GM21619 (cell line): ENCODE results near the gene ALG14.
"Not testable (repeated sequence)": the region's sequence is repeated elsewhere in the genome, so short reads cannot be mapped to it uniquely, and the experiment has no call there.

ENCODE experiments used
- ATAC-seq: cut with Tn5 transposase; IDR thresholded peaks from one replicate; pipeline ENCODE4 v1.9.1; 2021; ENCODE audit not compliant: unreplicated experiment

ALG14 gene

GRCh38 chr1:95013950-95014574, 58.7 kb downstream of the ALG14 start:
- no peak for ATAC-seq

GRCh38 chr1:95012389-95012788, 60.4 kb downstream of the ALG14 start:
- ATAC-seq: no peak

- ATAC-seq: no peak
Observed at GRCh38 chr1:95010158-95010557, 62.6 kb downstream of the ALG14 start.

- no peak for ATAC-seq
Observed at GRCh38 chr1:95007687-95008086, 65.1 kb downstream of the ALG14 start.

GRCh38 chr1:95006681-95007080, 66.1 kb downstream of the ALG14 start:
- ATAC-seq: no peak

- ATAC-seq: no peak
Observed at GRCh38 chr1:95005584-95005983, 67.2 kb downstream of the ALG14 start.

- no peak for ATAC-seq
Observed at GRCh38 chr1:95004013-95004412, 68.7 kb downstream of the ALG14 start.

- ATAC-seq: no peak
Observed at GRCh38 chr1:95003433-95003738, 69.4 kb downstream of the ALG14 start.

- no peak for ATAC-seq
Observed at GRCh38 chr1:95002540-95003432, 70.0 kb downstream of the ALG14 start.

GRCh38 chr1:95002164-95002539, 70.6 kb downstream of the ALG14 start:
- no peak for ATAC-seq

GRCh38 chr1:94999456-95000131, 73.2 kb downstream of the ALG14 start:
- ATAC-seq: no peak

- ATAC-seq: no peak
Observed at GRCh38 chr1:94998748-94999147, 74.0 kb downstream of the ALG14 start.

- ATAC-seq: no peak
Observed at GRCh38 chr1:94998114-94998513, 74.6 kb downstream of the ALG14 start.

- ATAC-seq: not testable (repeated sequence)
Observed at GRCh38 chr1:94995536-94995935, 77.2 kb downstream of the ALG14 start.

GRCh38 chr1:94994805-94995204, 77.9 kb downstream of the ALG14 start:
- no peak for ATAC-seq

- ATAC-seq: no peak
Observed at GRCh38 chr1:94993931-94994645, 78.7 kb downstream of the ALG14 start.

- no peak for ATAC-seq
Observed at GRCh38 chr1:94992863-94993563, 79.7 kb downstream of the ALG14 start.

- ATAC-seq: no peak
Observed at GRCh38 chr1:94992161-94992560, 80.6 kb downstream of the ALG14 start.

- ATAC-seq: no peak
Observed at GRCh38 chr1:94989911-94990473, 82.8 kb downstream of the ALG14 start.

GRCh38 chr1:94989398-94989797, 83.4 kb downstream of the ALG14 start:
- no peak for ATAC-seq

GRCh38 chr1:94988356-94988755, 84.4 kb downstream of the ALG14 start:
- no peak for ATAC-seq
